ENCODE data around the gene GCAT. TPM values are rescaled to one million over a fixed set of nuclear protein-coding genes. Genes with fewer than 3 reads are reported as not detected.

The GCAT gene
- polyA plus RNA-seq, 1 donor from 2014 or later = 13.0 TPM

GRCh38 chr22:37774728-37775127 is 33.0 kb upstream of the GCAT start:
- no peaks in the 10 kb centered on the region for H3K36me3 ChIP-seq (ENCODE audit: insufficient read depth, low read length)
- H4K20me1 ChIP-seq (ENCODE audit: insufficient read depth) = no peaks in the 10 kb centered on the region
- H3K79me2 ChIP-seq (replicated peaks; ENCODE audit: insufficient read depth, low read length) = no peaks in the 10 kb centered on the region

GRCh38 chr22:37775785-37776638 is 31.7 kb upstream of the GCAT start:
- Histone ChIP-seq H3K4me2 (ENCODE audit: low read length) (no peak overlapping the region), H2AFZ (ENCODE audit: low read depth, low read length) (no peak overlapping the region), H3K9me3 (ENCODE audit: low read length) (no peaks in the 10 kb centered on the region)

More at GRCh38 chr22:37774728-37775127, 33.0 kb upstream of the GCAT start:
- no peak for TF ChIP-seq SMC3 (conservative IDR thresholded peaks at IDR 0.05; ENCODE audit: poor library complexity)
- TF ChIP-seq MXI1 (conservative IDR thresholded peaks at IDR 0.05; ENCODE audit: poor library complexity, severe bottlenecking) = no peak
- TF ChIP-seq EZH2 (IDR thresholded peaks at IDR 0.05; ENCODE audit: borderline replicate concordance, insufficient read depth, low read length, poor library complexity, severe bottlenecking) = no peak
- TF ChIP-seq POLR2AphosphoS5 (IDR thresholded peaks at IDR 0.05) = no peak
- no peak for TF ChIP-seq EP300 (conservative IDR thresholded peaks at IDR 0.05; ENCODE audit: poor library complexity, severe bottlenecking)
- no peak for TF ChIP-seq REST (IDR thresholded peaks at IDR 0.05; ENCODE audit: borderline replicate concordance)
- no peak for TF ChIP-seq RAD21 (conservative IDR thresholded peaks at IDR 0.05)
- no peak for TF ChIP-seq TAF1 (IDR thresholded peaks at IDR 0.05; ENCODE audit: low read depth)
- H3K27ac ChIP-seq (ENCODE audit: low read length) = no peak overlapping the region
- H3K27me3 ChIP-seq (ENCODE audit: insufficient read depth, low read depth, low read length) = no peaks in the 10 kb centered on the region
- H3K9ac ChIP-seq (ENCODE audit: low read length) = no peak overlapping the region
- no peak overlapping the region for H3K4me3 ChIP-seq (ENCODE audit: low read length)
- no peak overlapping the region for H3K4me2 ChIP-seq (ENCODE audit: low read length)
- H3F3A ChIP-seq (ENCODE audit: insufficient read depth, low read length, poor library complexity, severe bottlenecking) = no peaks in the 10 kb centered on the region
- no peak overlapping the region for H2AFZ ChIP-seq (ENCODE audit: low read depth, low read length)
- H3K9me3 ChIP-seq (ENCODE audit: low read length) = no peaks in the 10 kb centered on the region
- H3K9me2 ChIP-seq (ENCODE audit: insufficient read depth, low read length) = no peaks in the 10 kb centered on the region

GRCh38 chr22:37776639-37777005 is 31.1 kb upstream of the GCAT start:
- H3K4me3 ChIP-seq (ENCODE audit: low read length) = no peak overlapping the region
- H3F3A ChIP-seq (ENCODE audit: insufficient read depth, low read length, poor library complexity, severe bottlenecking) = no peaks in the 10 kb centered on the region
- H4K20me1 ChIP-seq (ENCODE audit: insufficient read depth) = no peaks in the 10 kb centered on the region
- H3K9me2 ChIP-seq (ENCODE audit: insufficient read depth, low read length) = no peaks in the 10 kb centered on the region
- TF ChIP-seq EZH2 (IDR thresholded peaks at IDR 0.05; ENCODE audit: borderline replicate concordance, insufficient read depth, low read length, poor library complexity, severe bottlenecking) = no peak
- no peak for TF ChIP-seq EP300 (conservative IDR thresholded peaks at IDR 0.05; ENCODE audit: poor library complexity, severe bottlenecking)
- TF ChIP-seq RAD21 (conservative IDR thresholded peaks at IDR 0.05) = no peak
- no peak for TF ChIP-seq REST (IDR thresholded peaks at IDR 0.05; ENCODE audit: borderline replicate concordance)
- no peak for TF ChIP-seq TAF1 (IDR thresholded peaks at IDR 0.05; ENCODE audit: low read depth)
- no peak for TF ChIP-seq POLR2AphosphoS5 (IDR thresholded peaks at IDR 0.05)
- no peak for TF ChIP-seq MXI1 (conservative IDR thresholded peaks at IDR 0.05; ENCODE audit: poor library complexity, severe bottlenecking)
- TF ChIP-seq SMC3 (conservative IDR thresholded peaks at IDR 0.05; ENCODE audit: poor library complexity) = no peak
- TF ChIP-seq CTCF (IDR thresholded peaks at IDR 0.05; ENCODE audit: poor library complexity, severe bottlenecking) = no peak
- H3K9ac ChIP-seq (ENCODE audit: low read length) = no peak overlapping the region
- H3K4me2 ChIP-seq (ENCODE audit: low read length) = no peak overlapping the region
- no peaks in the 10 kb centered on the region for H3K79me2 ChIP-seq (replicated peaks; ENCODE audit: insufficient read depth, low read length)
- H3K27ac ChIP-seq (ENCODE audit: low read length) = no peak overlapping the region
- H3K9me3 ChIP-seq (ENCODE audit: low read length) = no peaks in the 10 kb centered on the region
- no peaks in the 10 kb centered on the region for H3K27me3 ChIP-seq (ENCODE audit: insufficient read depth, low read depth, low read length)
- H3K36me3 ChIP-seq (ENCODE audit: insufficient read depth, low read length) = no peaks in the 10 kb centered on the region
- no peak overlapping the region for H2AFZ ChIP-seq (ENCODE audit: low read depth, low read length)

More at GRCh38 chr22:37775785-37776638, 31.7 kb upstream of the GCAT start:
- Histone ChIP-seq H3K27me3 (ENCODE audit: insufficient read depth, low read depth, low read length) (no peaks in the 10 kb centered on the region), H3K79me2 (replicated peaks; ENCODE audit: insufficient read depth, low read length) (no peaks in the 10 kb centered on the region), H3K36me3 (ENCODE audit: insufficient read depth, low read length) (no peaks in the 10 kb centered on the region), H3K4me3 (ENCODE audit: low read length) (no peak overlapping the region), H3F3A (ENCODE audit: insufficient read depth, low read length, poor library complexity, severe bottlenecking) (no peaks in the 10 kb centered on the region), H3K9me2 (ENCODE audit: insufficient read depth, low read length) (no peaks in the 10 kb centered on the region), H4K20me1 (ENCODE audit: insufficient read depth) (no peaks in the 10 kb centered on the region), H3K9ac (ENCODE audit: low read length) (no peak overlapping the region), H3K27ac (ENCODE audit: low read length) (no peak overlapping the region)
- TF ChIP-seq SMC3 (conservative IDR thresholded peaks at IDR 0.05; ENCODE audit: poor library complexity) = no peak
- no peak for TF ChIP-seq TAF1 (IDR thresholded peaks at IDR 0.05; ENCODE audit: low read depth)
- TF ChIP-seq RAD21 (conservative IDR thresholded peaks at IDR 0.05) = no peak
- no peak for TF ChIP-seq POLR2AphosphoS5 (IDR thresholded peaks at IDR 0.05)
- TF ChIP-seq MXI1 (conservative IDR thresholded peaks at IDR 0.05; ENCODE audit: poor library complexity, severe bottlenecking) = no peak

All from neural cell (in vitro differentiated cells).